MV-4-11 (cell line): ENCODE results near the gene LITAF.
"Not testable (repeated sequence)": the region's sequence is repeated elsewhere in the genome, so short reads cannot be mapped to it uniquely, and the experiment has no call there.

Source experiments
- DNase-seq: peaks from one replicate; lab custom pipeline; 2025; lab: John Stamatoyannopoulos, UW

LITAF gene

DNA sequence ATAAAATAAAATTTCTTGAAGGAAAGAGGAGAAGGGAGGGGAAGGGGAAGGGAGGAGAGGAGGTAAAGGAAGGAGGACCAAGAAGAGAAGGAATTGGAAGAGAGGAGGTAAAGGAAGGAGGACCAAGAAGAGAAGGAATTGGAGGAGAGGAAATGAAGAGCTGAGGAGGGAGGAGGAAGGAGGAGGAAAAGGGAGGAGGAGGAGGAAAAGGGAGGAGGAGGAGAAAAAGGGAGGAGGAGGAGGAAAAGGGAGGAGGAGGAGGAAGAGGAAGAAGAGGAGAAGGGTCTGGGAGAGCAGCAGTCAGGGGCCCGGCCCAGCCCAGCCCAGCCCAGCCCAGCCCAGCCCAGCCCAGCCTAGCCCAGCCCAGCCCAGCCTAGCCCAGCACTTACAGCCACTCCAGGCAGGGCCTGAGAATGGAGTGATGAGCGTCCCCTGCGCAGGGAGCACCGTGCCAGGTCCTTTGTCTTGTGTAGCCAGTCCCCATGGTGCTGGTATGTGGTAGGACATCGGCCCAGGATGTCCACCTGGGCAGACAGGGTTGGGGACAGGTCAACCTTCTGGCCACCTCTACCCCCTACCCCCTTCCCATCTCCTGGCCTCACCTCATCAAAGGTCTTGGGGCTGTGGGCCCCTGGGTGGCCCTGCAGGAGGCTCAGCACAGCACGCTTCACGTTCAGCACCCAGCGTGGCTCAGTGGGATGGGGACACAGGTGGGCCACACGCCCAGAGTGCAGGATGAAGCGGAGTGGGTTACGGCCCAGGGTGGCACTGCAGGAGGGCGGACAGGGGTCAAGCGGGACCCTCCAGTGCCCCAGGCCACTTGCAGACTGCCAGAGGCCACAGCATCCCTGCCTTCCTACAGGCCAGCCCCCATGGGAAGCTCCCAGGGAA, 70.9 kb downstream of the LITAF start:
- DNase-seq, result no peak

DNA sequence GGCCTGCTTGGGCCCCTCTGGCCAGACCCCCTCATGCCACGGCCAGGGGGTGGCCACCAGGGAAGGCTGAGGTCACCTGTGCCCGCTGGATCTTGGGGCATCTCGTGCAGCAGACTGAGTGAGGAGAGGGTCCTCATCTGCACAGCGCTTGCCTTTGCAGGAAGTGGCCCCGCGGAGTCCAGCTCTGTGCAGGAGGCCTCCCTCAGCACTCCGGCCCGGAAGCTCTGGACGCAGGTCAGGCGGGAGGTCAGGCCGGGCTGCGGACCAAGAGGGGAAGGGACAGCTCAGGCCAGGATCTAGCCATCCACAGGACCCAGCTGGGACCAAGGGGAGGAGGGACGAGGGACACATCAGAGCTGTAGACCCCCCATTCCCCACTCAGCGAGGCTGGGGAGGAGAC, 72.4 kb downstream of the LITAF start:
- no peak for DNase-seq

DNA sequence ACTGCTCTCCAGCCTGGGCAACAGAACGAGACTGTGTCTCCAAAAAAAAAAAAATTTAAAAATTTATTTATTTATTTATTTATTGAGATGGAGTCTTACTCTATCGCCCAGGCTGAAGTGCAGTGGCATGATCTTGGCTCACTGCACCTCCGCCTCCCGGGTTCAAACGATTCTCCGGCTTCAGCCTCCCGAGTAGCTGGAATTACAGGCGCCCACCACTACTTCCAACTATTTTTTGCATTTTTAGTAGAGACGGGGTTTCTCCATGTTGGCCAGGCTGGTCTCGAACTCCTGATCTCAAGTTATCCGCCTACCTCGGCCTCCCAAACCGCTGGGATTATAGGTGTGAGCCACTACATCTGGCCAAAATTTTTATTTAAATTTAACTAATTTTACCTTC, 73.4 kb downstream of the LITAF start:
- not testable (repeated sequence) for DNase-seq

DNA sequence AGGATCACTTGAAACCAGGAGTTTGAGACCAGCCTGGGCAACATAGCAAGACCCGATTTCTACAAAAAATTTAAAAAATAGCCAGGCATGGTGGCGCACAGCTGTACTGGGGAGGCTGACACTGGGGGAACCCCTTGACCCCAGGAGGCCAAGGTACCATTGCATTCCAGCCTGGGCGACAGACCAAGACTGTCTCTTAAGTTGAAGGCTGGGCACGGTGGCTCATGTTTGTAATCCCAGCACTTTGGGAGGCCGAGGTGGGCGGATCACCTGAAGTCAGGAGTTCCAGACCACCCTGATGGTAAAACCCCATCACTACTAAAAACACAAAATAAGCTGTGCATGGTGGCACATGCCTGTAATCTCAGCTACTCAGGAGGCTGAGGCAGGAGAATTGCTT, 74.9 kb downstream of the LITAF start:
- DNase-seq, result no peak

DNA sequence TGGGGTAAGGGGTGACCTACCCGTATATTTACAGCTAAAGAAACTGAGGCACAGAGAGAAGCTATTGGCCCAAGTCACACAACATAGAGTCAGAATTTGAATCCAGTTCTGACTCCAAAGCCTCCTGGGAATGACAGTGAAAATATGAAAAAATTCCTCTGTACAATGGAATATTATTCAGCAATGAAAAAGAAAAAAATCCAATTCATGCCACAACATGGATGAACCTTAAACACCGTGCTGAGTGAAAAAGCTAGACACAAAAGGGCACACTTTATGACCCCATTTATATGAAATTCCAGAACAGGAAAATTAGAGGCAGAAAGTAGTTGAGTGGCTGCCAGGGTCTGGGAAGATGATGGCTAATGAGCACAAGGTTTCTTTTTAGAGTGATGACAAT, 75.4 kb downstream of the LITAF start:
- DNase-seq, result no peak

DNA sequence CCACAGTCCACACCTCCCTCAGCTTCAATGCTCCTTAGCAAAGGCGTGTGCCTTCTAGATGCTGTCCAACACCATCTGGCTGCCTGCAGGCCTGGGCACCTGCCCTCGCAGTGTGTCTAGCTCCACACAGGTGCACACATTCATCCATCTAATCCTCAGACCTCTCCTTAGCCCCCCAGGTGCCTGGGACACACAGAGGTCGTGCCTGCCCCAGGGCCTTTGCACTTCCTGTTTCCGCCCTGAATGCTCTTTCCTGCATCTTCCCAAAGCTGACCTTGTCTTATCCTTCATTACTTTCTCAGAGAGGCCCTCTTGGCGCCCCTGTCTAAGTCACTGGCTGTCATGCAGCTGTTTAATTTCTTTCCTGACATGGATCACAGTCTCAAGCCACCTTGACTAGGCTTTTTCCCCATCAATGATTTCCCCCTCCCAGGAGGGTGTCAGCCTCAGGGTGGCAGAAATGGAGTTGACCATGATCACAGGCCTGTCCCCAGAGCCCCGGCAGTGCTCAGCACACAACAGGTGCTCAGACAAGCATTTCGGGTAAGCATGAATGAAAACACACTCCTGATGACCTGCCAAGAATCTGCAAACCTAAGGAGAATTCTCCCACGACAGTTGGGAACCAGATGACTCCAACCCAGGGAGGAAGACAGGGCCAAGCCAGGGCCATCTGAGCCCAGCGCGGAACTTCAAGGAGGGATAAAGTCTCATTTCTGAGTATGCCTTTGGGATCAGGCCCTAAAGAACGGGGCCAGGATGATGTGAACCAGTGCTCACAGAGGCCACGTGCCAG, 76.3 kb downstream of the LITAF start:
- no peak for DNase-seq

DNA sequence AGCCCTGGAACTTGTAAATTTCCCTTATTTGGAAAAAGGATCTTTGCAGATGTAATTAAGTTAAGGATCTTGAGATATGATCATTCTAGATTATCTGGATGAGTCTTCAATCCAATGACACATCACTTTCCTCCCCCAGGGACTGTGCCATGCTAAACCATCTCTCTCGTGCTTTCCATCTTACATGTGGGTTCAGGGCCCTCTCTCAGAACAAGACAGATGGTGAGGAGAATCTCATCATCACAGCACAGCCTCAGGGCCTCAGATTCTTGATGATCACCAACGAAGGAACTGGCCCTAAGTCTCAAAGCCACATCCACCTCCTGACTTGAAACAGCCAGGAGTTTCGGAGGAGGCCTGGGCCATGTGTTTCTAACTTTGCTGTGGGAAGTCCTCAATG, 78.7 kb downstream of the LITAF start:
- no peak for DNase-seq

DNA sequence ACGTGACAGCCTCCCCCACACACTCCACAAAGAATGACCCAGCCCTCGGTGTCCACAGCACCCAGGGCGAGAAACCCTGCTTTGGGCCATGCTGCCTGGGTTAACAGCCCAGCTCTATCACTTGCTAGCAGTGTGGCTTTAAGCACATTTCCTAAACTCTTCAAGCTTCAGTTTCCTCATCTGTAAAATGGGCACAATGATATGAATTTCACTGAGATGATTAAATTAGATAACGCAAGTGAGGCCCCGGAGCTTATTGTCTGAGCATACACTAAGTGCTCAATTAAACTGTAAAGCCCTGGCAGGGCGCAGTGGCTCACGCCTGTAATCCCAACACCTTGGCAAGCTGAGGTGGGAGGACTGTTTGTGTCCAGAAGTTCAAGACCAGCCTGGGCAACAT, 79.4 kb downstream of the LITAF start:
- DNase-seq, result no peak

DNA sequence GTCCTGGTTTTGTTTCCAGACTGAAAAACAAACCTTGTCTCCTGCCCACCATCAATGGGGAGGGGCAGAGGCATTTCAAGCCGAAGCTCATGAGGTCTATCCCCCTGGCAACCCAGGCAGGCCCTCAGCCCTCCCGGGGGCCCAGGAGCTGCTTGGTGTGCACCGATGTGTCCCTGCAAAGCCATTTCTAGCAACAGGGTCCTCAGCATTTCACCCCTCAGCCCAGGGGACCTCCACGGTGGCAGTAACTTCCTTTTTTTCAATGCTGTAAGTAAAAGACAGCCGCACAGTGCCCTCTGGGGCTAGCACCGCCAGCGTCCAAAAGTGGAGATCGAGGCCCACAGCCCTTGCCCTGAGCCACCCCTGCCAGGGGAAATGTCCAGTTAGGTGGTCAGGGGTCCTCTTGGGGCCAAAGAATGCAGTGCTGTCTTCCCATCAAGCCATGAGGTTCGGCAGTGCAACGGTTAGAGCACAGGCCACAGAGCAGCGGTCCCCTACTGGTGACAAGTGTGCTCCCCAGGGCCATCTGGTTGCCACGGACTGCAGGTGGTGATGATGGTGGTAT, 79.9 kb downstream of the LITAF start:
- DNase-seq, result peak; percentile 45

DNA sequence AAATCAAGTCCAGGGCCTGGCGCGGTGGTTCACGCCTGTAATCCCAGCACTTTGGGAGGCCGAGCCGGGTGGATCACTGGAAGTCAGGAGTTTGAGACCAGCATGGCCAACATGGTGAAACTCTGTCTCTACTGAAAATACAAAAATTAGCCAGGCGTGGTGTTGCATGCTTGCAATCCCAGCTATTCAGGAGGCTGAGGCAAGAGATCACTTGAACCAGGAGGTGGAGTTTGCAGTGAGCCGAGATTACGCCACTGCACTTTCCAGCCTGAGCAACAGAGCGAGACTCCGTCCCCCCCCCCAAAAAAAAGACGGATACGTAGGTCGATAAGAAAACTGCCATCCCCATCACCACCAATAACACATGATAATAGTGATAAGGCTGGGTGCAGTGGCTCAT, 82.5 kb downstream of the LITAF start:
- DNase-seq, result not testable (repeated sequence)

DNA sequence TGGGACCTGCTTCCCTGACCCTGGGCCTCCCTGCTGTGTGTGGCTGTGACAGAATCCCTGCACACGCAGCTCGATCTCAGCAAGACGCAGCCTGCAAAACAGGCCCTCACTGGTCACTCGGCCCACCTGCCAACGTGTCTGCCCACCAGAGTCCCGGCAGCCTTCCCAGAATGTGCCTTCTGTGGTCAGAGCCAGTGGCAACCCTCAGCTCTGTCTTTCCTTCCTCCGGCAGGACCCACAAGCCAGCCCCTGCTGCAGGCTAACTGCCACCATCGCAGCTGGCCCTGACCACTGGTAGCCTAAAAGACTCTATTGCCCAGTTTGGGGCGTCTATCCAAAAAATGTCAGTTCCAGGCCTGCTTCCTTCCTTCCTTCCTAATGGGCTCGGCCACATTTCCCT, 83.2 kb downstream of the LITAF start:
- DNase-seq, result no peak

DNA sequence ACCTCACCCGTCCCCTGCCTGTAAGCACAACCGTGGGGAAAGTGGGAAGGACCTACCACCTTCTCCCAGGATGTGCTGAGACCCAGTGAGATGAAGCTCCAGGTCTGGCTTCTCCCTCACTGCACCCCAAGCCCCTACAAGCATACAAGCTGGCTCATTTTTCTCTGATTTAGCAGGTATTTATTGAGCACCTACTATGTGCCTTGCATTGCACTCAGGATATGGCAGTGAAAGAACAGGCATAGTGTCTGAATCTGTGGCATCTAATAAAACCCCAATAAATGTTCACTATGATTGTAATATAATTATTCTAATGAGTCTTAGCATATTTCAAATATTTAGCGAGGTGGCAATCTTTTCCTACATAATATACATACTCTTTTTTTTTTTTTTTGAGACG, 84.5 kb downstream of the LITAF start:
- no peak for DNase-seq

DNA sequence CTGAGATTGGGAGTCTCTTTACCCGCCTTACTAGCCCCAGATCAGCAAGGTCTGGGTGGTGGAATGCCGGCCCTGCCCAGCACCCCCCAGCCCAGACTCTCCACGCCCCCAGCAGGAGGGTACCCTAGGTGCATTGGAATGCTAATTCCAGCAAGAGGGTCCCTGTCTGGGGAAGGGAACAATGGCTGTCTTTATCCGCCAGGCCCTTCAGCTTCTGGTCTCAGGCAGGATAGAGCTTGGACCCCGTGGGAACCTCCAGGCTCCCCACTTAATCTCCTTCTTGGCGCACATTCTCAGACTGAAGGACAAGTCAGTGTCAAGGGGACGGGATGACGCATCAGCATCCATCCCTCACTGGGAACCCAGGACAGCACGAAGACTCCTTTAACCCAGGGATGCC, 85.1 kb downstream of the LITAF start:
- no peak for DNase-seq

DNA sequence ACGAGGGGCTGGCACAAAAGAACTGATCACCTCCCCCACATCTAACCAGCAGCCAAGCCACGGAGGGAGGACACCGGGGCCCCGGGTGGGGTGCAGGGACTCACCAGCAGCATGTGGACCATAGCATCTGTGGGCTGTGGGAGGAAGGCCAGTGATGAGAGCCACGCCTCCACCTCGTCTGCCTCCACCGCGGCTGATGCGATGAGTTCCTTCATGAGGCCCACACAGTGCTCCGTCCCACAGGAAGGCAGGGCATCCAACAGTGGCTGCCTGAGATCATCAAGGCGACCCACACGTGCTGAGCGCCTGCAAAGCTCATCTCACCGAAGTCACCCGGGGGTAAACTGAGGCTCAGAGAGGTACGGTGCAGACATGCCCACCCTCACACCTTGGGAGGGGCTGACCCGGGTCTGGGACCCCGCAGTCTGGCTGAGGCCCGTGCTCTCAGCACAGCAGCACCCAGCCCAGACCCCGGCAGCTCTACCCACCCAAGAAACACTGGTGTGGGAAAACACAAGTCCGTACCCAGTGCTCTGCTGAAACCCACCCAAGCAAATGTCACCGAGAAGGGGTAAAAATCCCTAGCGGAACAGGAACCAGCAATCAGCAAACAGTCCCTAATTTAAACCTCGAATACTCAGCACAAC, 85.9 kb downstream of the LITAF start:
- no peak for DNase-seq

DNA sequence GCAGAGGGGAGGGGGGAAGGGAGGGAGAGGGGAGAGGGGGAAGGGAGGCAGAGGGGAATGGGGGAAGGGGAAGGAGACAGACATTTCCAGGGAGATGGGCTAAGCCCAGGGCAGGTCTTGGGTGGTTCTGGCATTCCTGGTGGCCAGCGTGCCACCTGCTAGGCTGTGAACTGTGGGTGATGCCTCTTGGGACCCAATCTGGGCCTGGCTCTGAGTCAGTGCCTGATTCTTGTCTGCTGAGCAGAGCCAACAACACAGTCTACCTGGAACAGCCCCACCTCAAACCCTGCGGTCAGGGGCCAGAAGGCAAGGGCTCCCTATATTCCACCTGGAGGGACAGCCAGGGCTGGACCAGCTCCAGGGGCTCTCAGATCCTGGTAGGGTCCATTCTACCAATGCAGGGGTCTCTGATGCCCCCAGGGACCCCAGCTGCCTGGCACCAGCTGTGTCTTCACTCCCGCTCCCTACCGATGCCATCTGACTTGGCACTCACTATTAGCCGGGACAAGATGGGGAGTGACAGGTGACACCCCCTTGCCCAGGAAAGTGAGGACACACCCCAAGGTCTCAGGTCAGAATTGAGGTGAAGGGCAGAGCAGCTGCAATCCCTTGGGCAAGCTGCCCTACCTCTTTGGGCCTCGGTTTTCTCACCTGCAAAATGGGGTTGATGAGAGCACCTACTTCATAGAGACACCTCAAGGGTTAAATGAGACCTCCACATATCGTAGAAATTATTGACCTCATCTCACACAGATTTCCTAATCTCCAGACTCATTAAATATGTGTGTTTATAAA, 87.2 kb downstream of the LITAF start:
- no peak for DNase-seq

DNA sequence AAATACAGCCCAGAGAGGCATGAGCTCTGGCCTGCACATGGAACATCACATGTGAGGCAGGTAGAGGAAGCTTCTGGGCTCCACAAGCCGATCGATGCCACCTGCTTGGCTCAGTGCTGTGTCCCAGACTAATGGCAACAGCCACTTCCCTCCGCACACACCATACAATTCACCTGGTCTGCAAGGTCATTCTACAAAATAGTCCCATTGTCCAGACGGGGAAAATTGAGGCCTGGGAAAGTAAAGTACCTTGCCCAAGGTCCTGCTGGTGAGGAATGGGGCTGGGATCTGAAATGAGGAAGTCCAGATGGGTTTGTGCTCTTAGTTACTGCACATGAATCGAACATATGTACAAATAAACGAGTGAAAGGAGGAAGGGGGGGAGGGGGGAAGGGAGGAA, 88.0 kb downstream of the LITAF start:
- peak; percentile 76 for DNase-seq

DNA sequence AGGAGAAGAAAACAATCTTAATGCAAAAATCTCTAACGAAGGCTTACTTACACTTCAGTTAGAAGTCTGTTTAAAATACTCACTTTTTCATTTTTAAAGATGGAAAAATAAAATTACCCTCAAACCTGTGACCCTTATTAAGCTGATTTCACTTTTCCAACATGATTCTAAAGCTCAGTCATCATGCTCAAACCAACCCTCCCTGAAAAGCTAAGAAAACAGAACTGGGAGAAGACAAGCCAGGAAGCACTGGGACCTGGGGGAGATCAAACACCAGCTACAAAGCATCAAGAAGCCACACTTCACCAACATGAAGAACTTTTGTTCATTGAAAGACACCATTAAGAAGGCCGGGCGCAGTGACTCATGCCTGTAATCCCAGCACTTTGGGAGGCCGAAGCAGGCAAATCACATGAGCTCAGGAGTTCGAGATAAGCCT, 88.8 kb downstream of the LITAF start:
- peak; percentile 77 for DNase-seq
